GM12878 (cell line): ENCODE measurements around the gene AFAP1L2.

Experiments
- ATF7 ChIP-seq: fragments of 450-650 bp; IDR thresholded peaks from 2 replicates; pipeline ENCODE4 v1.6.1; 2016; ENCODE audit warnings: low read depth, mild to moderate bottlenecking
- CTCF ChIP-seq, 3 experiments: IDR thresholded peaks in 2 of 3; conservative IDR thresholded peaks in 1 of 3; 2 replicates each; pipeline ENCODE4 v1.5.1; 2011; ENCODE audit warnings: low read depth in 3 of 3, low read length in 3 of 3, mild to moderate bottlenecking in 3 of 3, control low read depth in 2 of 3, moderate library complexity in 2 of 3, inconsistent platforms in 1 of 3, mixed read lengths in 1 of 3; ENCODE audit not compliant: control insufficient read depth in 2 of 3, insufficient read depth in 1 of 3; ENCODE audit errors: extremely low read depth in 1 of 3
- FOS ChIP-seq: IDR thresholded peaks from 3 replicates; pipeline ENCODE4 v1.6.1; 2011; ENCODE audit warnings: borderline replicate concordance; ENCODE audit not compliant: insufficient read length; ENCODE audit errors: extremely low read depth
- MAX ChIP-seq: IDR thresholded peaks from 2 replicates; pipeline ENCODE4 v1.6.1; 2012; ENCODE audit warnings: low read depth, low read length, improper control_type of control experiment
- POLR2AphosphoS5 ChIP-seq: IDR thresholded peaks from 2 replicates; pipeline ENCODE4 v1.6.1; 2011; ENCODE audit warnings: mild to moderate bottlenecking, low read length, inconsistent platforms
- RAD21 ChIP-seq: IDR thresholded peaks from 2 replicates; pipeline ENCODE4 v1.6.1; 2011; ENCODE audit warnings: mild to moderate bottlenecking, low read depth, low read length, moderate library complexity; ENCODE audit not compliant: insufficient read depth
- TAF1 ChIP-seq: IDR thresholded peaks from 2 replicates; pipeline ENCODE4 v1.6.1; 2011; ENCODE audit warnings: mild to moderate bottlenecking, low read depth, low read length, borderline replicate concordance

- TF ChIP-seq POLR2AphosphoS5 (no peak), RAD21 (no peak), CTCF (IDR thresholded peaks at IDR 0.05 in 2 of 3, conservative IDR thresholded peaks at IDR 0.05 in 1 of 3; ENCODE audit: control insufficient read depth in 2 of 3, extremely low read depth in 1 of 3, insufficient read depth in 1 of 3, low read depth in 3 of 3, low read length in 3 of 3) (no peak), TAF1 (no peak), FOS (no peak), MAX (no peak), ATF7 (no peak)
These were observed 92.6 kb downstream of the AFAP1L2 start for GRCh38 chr10:114311496-114312209.
